Adrenal gland (tissue), 12 donors: ENCODE results near the gene CPA3. TPM values are rescaled to one million over a fixed set of nuclear protein-coding genes. Genes with fewer than 3 reads are reported as not detected.

ENCODE experiments used
- DNase-seq, 7 donors: peaks; one replicate each; pipeline ENCODE4 v3.0.0-alpha.2; 2019 to 2020
- H3K27ac ChIP-seq, 5 donors: fragments of 200-600 bp; sonication (generic) in 4 of 5; 1 replicate in 3 of 5; 2 replicates in 2 of 5; pipeline versions ENCODE4 v1.5.1 to v1.8.0; 2016 to 2020; ENCODE audit warnings: mild to moderate bottlenecking in 1 of 5
- H3K27me3 ChIP-seq: fragments of 200-600 bp; 2 replicates; pipeline ENCODE4 v1.8.0; 2021
- H3K36me3 ChIP-seq, 2 donors: fragments of 200-600 bp; replicated peaks in 1 of 2; 1 replicate in 1 of 2; 2 replicates in 1 of 2; pipeline versions ENCODE4 v1.5.1 to v1.8.0; 2018 to 2022
- H3K4me1 ChIP-seq, 2 donors: fragments of 200-600 bp; replicated peaks in 1 of 2; 1 replicate in 1 of 2; 2 replicates in 1 of 2; pipeline versions ENCODE4 v1.5.1 to v1.8.0; 2018 to 2021
- H3K4me3 ChIP-seq, 4 donors: fragments of 200-600 bp; sonication (generic) in 3 of 4; one replicate each; pipeline ENCODE4 v1.5.1; 2016 to 2018
- H3K9me3 ChIP-seq, 3 donors: fragments of 200-600 bp; sonication (generic) in 1 of 3; replicated peaks in 1 of 3; 1 replicate in 2 of 3; 2 replicates in 1 of 3; pipeline versions ENCODE4 v1.5.1 to v1.8.0; 2016 to 2021
- CTCF ChIP-seq, 6 experiments: fragments of 450-650 bp in 4 of 6; fragments of 200-600 bp in 2 of 6; sonication (generic) in 1 of 6; IDR thresholded peaks; 1 replicate in 5 of 6; 2 replicates in 1 of 6; pipeline versions ENCODE4 v1.5.1 to v1.8.0; 2016 to 2021; ENCODE audit warnings: antibody characterized with exemption in 6 of 6, mild to moderate bottlenecking in 2 of 6, moderate library complexity in 1 of 6
- POLR2A ChIP-seq, 2 donors: fragments of 450-650 bp; IDR thresholded peaks; one replicate each; pipeline ENCODE4 v1.6.1; 2017; ENCODE audit warnings: antibody characterized with exemption in 2 of 2, mild to moderate bottlenecking in 2 of 2, moderate library complexity in 1 of 2
- WGBS, 4 donors: extraction: QIAGEN DNeasy Blood & Tissue Kit in 2 of 4; methylation state at CpG; one replicate each; pipeline versions ENCODE4 v1.1.5 to v1.1.7; 2013 to 2017; 5-methylcytosine and 5-hydroxymethylcytosine counted together
- intact Hi-C, 2 donors: fragments of 100-400 bp; cut with DNase I; formaldehyde crosslinking; loops; one replicate each; pipeline versions ENCODE4 v1.14.1 to v1.15.0; 2022 to 2023
- polyA plus RNA-seq, 3 donors: library from polyadenylated mRNA; stranded (reverse); fragments of 200-250 nt in 2 of 3; fragments of 350-450 nt in 1 of 3; fragmentation: Illumina TruSeq in 1 of 3; extraction: RNeasy Lipid Tissue Mini Kit (QIAGEN cat#74804) in 1 of 3; gene quantifications; one replicate each; pipeline ENCODE4 v1.2.3, GENCODE V29; 2013 to 2014
- total RNA-seq, 9 donors: library from RNA; depleted of rRNA in 4 of 9; stranded (reverse); fragments of >200 nt in 4 of 9; fragments of 120-200 nt in 1 of 9; fragmentation: NEBNext Ultra II Directional in 1 of 9; extraction: Animal tissue kit (Norgen Biotek cat#: 25700) in 1 of 9; gene quantifications; one replicate each; pipeline versions ENCODE4 v1.1.0 to v1.2.4, GENCODE V29; 2013 to 2023
- donor health status: healthy with polysubstance abuse.
- donor health status: Bipolar disorder and iron deficiency.
- donor health status: DM: yes; HTN: yes; CAD: no.
- donor health status: DM: no; HTN: no; CAD: no.
- donor health status: DM: no; HTN: no; CAD: no.
- donor health status: DM: yes; HTN: yes; CAD: no.

CPA3 gene
- total and polyA plus RNA-seq, 12 donors = 0.39 to 4.1 (median 0.78) TPM; not detected in 3

GRCh38 chr3:148930752-148931151 lies 65.7 kb downstream of the CPA3 start:
- WGBS, 4 donors = 65 to 79% (median 70%) methylated on average over 3 of the region's 3 CpGs
- intact Hi-C loops = no loop called here
- DNase-seq = no peak
- Histone ChIP-seq H3K9me3 (no peaks in the 10 kb centered on the region), H3K27me3 (no peaks in the 10 kb centered on the region), H3K27ac (no peak overlapping the region), H3K4me1 (no peaks in the 10 kb centered on the region), H3K4me3 (no peak overlapping the region), H3K36me3 (no peaks in the 10 kb centered on the region)
- no peak for TF ChIP-seq POLR2A (IDR thresholded peaks at IDR 0.05)
- TF ChIP-seq CTCF (IDR thresholded peaks at IDR 0.05) = no peak

GRCh38 chr3:148931574-148931973 lies 66.5 kb downstream of the CPA3 start:
- H3K36me3 ChIP-seq = no peaks in the 10 kb centered on the region
- no peaks in the 10 kb centered on the region for H3K9me3 ChIP-seq
- no peak overlapping the region for H3K4me3 ChIP-seq
- 89 to 96% (median 94%) methylated on average over 4 of the region's 4 CpGs for WGBS, 4 donors
- no peak overlapping the region for H3K27ac ChIP-seq
- TF ChIP-seq POLR2A (IDR thresholded peaks at IDR 0.05) = no peak
- TF ChIP-seq CTCF (IDR thresholded peaks at IDR 0.05) = no peak
- H3K27me3 ChIP-seq = no peaks in the 10 kb centered on the region
- DNase-seq = no peak
- H3K4me1 ChIP-seq = no peaks in the 10 kb centered on the region
- intact Hi-C loops = no loop called here

GRCh38 chr3:148932972-148933371 lies 67.9 kb downstream of the CPA3 start:
- intact Hi-C loops = no loop called here
- no peak overlapping the region for H3K27ac ChIP-seq
- H3K36me3 ChIP-seq = no peaks in the 10 kb centered on the region
- no peaks in the 10 kb centered on the region for H3K4me1 ChIP-seq
- WGBS, 4 donors = 82 to 92% (median 83%) methylated on average over 3 of the region's 3 CpGs
- no peak overlapping the region for H3K4me3 ChIP-seq
- no peaks in the 10 kb centered on the region for H3K9me3 ChIP-seq
- no peaks in the 10 kb centered on the region for H3K27me3 ChIP-seq
- TF ChIP-seq POLR2A (IDR thresholded peaks at IDR 0.05) (no peak), CTCF (IDR thresholded peaks at IDR 0.05) (no peak)
- no peak for DNase-seq

GRCh38 chr3:148937467-148938255 lies 72.6 kb downstream of the CPA3 start:
- Histone ChIP-seq H3K27me3 (no peaks in the 10 kb centered on the region), H3K36me3 (no peaks in the 10 kb centered on the region), H3K4me3 (no peak overlapping the region), H3K27ac (no peak overlapping the region), H3K4me1 (no peaks in the 10 kb centered on the region), H3K9me3 (no peaks in the 10 kb centered on the region)
- 84 to 89% (median 87%) methylated on average over 10 of the region's 10 CpGs for WGBS, 4 donors
- TF ChIP-seq POLR2A (IDR thresholded peaks at IDR 0.05) (no peak), CTCF (IDR thresholded peaks at IDR 0.05) (no peak)
- no peak for DNase-seq
- intact Hi-C loops = no loop called here
